HG02642 (cell line): ENCODE data around the gene PCBP3.

Source experiments
- ATAC-seq: cut with Tn5 transposase; IDR thresholded peaks from one replicate; pipeline ENCODE4 v1.9.1; 2021; ENCODE audit warnings: mild to moderate bottlenecking; ENCODE audit not compliant: unreplicated experiment, poor library complexity

The PCBP3 gene

DNA sequence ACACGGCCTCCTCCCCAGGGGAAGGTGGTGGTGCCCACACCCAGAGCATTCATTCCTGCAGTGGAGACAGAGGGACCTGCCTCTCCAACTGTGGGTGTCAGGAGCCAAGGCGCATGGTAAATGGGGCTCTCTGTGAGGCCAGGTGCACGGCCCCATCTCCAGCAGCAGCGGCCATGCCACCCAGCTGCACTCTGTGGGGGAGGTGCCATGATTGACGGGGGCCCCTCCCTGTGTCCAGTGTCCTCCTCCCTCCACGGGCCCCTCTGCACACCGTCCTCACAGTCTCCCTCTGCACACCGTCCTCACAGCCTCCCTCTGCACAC is 254.5 kb downstream of the PCBP3 start:
- ATAC-seq, result no peak

DNA sequence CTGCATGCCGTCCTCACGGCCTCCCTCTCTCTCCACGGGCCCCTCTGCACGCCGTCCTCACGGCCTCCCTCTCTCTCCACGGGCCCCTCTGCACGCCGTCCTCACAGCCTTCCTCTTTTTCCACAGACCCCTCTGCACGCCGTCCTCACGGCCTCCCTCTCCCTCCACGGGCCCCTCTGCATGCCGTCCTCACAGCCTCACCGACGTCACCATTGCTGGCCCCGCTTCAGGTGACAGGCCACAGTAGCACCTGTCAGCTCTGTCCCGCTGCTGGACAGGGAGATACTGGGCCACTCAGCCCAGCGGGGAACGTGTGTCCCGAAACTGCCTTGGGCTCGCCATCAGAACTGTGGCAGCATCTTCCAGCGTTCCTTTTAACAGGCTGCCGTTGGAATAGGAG is 255.3 kb downstream of the PCBP3 start:
- ATAC-seq, result no peak

DNA sequence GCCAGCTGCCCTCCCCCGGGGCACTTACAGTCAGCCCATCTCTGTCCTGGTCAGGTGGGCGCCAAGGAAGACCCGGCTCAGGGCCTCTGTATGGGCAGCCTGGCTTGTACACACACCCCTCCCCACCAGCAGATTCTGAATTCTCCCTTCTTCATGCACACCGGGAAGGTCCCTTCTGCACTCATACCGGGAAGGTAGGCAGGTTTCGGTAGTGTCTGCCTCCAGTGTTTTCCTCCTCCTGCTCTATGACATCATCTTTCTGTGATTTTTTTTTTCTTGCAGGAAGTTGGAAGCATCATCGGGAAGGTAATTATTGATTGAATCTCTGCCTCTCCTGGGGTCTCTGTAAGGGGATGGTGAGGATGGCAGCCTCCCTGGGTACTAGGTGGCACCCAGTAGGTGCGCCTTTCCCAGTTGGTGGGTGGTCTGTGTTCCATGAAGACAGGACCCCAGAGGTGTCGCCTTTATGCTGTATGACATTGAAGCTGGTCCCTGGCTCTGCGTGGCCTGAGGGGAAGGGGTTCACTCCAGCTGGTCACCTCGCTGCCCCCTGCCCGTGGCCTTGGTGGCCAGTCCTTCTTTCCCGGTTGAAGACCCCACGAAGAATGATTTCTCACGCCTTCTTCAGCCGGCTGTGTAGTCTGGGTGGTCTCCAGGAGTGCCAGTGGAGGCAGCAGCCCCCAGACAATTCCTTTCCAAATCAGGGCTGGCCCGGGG is 255.9 kb downstream of the PCBP3 start:
- no peak for ATAC-seq

DNA sequence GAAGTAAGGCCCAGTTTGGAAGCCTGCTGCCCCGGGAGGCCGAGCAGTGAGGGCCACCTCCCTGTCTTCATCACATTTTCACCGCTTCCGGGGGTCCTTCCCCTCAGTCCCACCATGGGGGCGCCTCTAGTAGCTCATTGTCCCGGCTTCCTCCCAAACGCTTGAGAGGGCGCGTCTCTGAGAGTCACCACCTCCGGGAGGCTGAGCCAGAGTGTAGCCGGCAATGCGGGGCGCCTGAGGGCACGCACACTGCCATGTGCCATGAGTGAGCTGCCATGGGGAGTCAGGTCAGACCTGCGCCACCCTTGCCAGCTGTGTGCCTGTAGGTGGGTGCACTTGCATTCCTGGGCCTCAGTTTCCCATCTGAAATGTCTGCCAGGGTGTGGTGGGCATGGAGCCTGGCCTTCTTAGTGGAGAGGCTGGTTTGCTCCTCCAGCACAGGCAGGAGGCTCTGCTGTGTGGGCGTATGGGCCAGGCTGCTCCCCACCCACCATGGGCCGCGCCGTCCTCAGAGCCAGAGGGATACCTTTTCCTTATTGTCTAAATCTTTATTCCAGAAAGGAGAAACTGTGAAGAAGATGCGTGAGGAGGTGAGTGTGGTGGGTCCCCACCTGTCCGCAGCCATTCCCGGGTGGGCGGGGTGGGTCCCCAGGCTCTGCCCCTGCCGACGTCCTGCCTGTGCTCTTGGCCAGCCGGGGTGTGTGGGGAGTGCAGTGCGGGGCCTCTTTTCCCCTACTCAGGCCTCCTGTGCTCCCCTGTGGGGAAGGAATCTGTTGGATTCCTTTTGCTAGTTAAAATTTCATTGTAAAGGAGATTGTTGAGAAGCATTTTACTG is 256.7 kb downstream of the PCBP3 start:
- no peak for ATAC-seq

DNA sequence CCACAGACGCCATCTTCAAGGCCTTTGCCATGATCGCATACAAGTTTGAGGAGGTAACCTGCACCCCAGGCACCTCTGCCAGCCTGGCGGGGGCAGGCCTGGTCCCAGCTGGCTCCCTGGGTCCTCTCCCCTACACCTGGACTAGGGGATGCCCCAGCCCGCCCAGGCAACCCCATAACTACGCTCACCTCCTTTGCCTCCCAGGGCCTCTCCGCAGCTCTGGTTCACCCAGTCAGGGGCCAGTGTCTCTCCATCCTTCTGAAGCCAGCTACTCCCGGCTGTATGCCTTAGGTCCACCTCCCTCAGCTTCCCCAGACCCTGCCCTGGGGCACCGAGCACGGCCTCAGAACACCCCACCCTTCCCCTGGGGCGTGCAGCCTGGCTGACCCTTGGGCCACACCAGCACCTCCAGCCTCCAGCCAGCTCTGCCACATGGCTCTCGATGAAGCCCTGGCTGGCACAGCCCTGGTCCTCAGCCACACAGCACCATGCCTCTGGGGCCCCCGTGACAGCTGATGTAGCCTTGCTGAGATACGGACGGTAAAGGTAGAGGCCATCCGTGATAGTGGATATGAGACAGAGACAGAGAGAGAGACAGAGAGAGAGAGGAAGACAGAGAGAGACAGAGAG is 257.7 kb downstream of the PCBP3 start:
- ATAC-seq, result no peak

DNA sequence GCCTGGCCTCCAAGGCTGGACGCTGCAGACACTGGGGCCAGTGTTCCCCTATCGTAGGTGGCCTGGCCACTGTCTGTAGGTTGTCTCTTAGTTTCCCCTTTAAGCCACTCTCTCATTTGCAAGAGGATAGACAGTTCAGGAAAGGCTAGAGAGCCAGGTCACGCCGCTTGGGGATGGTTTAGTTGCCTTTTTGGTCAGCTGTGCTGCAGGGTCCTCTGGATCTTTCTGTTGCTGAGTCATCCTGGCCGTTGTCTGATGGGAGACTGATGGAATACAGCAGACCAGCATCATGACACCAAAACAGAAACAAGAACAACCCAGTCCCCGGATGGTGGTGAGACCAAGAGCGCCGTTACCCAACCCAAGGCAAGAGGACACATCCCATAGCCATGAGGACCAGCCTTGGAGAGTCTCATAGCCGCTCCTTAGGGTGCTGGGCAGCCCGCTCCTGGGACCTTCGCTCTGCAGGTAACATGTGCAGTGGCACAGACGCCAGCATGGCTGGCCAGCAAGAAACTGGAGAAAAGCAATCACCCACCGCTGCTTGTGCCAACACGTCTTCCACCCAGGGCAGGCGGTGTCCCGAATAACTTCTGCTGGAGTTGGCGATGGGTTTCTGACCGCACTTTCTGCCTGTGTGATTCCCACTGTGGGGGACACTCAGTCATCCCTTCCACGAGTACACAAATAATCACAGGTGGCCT is 258.9 kb downstream of the PCBP3 start:
- ATAC-seq, result no peak

DNA sequence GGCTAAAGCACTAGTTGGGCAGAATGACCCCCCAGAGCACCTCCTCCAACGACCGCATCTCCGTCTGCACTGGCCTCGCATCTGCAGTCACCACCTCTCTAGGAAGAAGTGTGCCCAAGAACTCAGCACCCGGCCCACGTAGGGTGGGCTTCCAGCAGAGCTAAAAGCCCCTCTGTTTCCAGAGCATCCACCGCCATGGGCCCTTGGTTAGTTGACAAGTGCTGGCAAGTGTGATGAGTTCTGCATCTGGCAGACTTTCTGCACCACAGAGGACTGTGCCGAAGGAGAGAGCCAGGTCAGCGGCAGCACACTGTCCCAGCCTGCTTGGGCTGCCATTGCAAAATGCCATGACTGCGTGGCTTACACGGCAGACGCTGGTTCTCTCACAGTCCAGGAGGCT is 261.7 kb downstream of the PCBP3 start:
- no peak for ATAC-seq

DNA sequence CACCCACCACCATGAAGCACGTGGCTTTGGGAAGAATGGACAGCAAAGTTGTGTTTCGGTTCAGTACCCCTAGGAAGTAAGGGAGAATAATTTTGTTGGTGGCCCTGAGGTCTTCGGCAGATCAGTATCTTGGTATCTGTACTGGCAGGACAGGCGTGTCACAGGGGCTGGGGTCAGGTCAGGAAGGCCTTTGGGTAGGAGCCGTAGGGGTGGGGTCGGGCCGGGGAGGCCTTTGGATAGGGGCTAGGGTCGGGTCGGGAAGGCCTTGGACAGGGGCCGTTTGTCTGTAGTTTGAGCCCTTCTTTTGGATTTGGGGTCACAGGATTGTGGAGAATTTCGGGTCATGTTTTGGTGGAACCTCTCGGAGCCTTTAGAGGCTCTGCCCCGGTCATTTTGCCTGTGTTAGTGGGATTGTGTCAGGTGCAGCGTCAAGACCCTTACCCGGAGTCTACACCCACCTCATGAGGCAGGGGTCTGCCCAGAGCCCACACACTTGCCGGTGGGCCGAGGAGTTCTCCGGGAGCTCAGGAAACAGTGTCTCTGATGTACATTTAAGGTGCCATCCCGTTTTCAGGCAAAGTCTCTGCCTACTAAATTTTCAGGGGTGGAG is 262.8 kb downstream of the PCBP3 start:
- ATAC-seq, result no peak

DNA sequence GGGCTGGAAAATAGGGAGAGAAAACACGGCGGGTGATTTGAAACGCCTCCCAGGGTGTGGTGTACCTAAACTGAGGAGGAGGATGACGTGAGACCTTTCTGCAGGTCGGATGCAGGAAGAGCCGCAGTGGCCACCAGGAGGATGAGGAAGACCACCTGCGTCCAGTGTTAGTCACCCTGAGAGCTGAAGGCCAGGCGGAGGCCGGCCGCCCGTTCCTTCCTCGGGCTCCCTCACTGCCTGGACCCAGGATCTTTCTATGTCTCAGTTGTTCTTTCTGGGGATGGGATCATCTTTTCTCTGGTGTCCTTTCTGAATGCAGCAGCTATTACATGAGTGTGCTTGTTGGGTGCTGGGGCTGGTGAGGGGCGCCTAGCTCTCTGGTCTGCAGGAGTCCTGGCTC is 263.3 kb downstream of the PCBP3 start:
- ATAC-seq, result no peak

DNA sequence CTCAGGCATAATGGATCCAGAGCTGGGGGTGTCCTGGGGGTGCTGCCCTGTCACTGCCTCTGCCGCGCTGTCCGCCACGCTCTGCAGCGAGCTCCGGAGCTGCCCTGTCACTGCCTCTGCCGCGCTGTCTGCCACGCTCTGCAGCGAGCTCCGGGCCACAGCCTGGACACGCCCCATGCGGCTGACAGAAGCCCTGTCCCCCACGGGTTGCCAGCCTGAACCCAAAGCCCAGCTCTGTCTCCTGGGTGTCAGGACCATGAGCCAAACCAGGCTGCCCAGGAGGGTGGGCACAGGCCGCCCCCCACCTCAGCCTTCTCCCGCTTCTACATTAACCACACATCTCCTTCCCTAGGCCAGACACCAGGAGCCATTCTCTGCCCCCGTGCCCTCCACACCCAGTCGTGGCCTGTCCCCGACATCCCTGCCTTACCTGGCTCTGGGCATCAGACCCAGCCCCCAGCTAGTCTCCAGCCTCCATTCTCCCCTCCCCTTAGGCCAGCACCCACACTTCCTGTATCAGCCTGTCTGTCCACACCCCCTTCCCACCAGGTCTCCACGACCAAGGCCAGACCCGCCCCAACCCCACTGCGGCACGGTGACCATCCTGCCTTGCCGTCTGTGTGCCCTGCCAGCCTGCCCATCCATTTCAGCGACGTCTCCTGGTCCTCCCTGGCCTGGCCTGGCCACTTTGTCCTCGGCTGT is 265.2 kb downstream of the PCBP3 start:
- no peak for ATAC-seq

DNA sequence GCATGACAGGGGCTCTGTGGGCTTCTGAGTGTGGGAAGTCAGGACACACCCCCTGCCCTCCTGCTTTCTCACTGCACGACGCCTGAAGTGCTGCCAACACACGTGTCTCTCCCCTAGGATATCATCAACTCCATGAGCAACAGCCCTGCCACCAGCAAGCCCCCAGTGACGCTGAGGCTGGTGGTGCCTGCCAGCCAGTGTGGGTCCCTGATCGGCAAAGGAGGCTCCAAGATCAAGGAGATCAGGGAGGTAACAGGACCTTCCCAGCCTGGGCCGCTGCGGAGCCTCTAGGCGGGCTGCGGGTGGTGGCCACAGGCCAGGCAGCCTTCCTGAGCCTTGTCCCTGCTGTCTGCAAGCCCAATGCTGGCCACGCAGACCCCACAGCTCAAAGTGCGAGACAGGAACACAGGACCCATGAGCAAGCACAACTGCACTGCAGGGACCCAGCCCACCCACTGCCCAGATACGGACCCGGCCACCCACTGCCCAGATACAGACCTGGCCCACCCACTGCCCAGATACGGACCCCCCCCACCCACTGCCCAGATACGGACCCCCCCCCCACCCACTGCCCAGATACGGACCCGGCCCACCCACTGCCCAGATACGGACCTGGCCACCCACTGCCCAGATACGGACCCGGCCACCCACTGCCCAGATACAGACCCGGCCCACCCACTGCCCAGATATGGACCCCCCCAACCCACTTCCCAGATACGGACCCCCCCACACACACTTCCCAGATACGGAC is 265.9 kb downstream of the PCBP3 start:
- ATAC-seq, result no peak

DNA sequence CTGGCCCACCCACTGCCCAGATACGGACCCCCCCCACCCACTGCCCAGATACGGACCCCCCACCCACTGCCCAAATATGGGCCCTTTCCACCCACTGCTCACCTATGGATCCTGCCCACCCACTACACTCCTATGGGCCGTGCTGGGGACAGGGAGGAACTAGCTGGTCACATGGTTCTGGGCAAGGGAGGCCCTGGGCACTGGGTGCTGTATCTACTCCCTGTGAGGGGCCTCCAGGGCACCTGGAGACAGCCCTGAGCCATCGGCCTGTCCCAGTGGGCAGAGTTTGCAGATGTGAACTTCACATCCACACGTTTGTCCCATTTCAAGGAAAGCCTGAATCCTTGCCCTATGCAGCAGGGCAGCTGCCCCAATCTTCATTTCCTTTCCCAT is 266.6 kb downstream of the PCBP3 start:
- ATAC-seq, result no peak

DNA sequence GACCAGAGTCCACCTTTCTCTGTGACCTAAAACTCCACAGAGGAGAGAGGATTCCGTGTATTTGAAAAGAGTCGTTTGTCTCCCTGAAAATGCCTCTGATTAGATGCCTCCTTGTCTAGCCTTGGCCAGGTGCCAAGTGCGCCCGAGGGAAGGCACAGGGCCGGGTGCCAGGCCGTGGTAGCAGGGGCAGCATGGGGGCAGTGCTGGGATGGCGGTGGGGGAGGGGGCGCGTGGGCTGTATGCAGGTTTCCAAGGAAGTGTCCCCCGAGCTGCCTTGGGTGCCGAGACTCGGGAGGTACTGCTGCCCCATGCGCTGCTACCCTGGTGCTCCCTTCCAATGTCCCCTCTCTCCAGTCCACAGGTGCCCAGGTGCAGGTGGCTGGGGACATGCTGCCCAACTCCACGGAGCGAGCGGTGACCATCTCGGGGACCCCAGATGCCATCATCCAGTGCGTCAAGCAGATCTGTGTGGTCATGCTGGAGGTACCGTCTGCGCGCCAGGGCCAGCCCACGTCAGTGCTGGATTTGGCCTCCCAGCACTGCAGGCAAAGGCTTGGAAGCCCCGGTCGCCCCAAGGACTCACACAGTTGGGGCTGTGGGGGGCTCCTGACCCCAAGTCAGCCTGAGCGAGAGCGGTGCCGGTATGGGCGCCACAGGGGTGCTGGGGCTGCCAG is 267.2 kb downstream of the PCBP3 start:
- no peak for ATAC-seq

DNA sequence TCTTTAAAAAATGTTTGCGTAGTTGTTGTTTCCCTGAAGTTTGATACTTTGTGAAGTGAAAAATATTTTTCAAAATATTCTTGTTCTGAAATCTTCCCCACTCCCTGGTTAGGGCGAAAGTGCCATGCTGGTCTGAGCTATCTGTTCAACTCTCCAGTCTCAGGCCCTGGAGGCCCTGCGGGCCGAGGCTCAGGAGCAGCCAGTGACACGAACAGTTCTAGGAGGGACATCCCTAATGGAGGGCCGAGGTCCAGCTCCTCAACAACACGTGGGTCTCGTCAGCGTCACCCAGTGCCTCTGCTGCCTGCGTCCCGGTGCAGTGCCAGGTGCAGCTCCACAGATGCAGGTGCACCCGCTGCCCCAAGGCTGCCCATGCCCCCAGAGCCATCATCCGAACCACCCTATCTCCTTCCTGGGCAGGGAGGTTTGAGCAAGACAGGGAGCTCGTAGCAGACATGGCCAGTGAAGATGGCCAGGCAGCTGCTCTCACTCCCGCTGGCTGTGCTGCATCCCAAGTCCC is 268.3 kb downstream of the PCBP3 start:
- ATAC-seq, result no peak

DNA sequence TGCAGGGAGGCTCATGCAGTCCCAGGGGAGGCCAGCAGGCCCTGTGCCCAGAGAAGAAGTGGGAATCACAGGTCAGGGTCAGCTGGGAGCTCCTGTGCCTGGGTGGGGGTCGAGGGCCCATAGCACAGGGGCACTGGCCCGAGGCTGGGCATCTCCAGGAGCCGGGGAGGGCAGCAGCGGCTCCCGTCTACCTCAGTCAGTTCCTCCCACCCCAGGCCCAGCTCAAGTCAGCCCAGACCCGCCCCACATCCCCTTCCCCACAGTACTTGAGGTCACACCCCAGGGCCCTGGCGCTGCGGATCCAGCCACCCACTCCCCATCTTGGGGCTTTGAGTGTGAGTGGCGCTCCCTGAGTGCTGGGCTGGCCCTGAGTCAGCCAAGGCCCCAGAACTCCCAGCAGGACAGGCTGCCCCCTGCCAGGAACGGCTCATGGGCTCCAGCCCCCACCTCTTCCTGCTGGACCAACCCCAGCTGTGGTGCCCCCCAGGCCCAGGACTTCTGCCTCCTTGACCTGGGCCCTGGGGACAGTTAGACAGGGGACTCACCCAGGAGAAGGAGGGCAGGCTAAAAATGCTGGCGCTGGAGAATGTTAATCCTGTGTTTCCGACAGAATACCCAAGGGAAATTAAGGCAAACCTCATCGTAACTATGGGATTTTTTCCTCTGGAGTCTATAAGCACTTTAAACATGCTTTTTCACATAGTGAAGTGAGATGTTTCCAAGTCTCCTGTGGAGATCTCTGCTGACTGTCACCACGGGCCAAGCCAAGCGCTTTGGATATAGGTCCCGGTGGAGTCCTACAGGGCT is 269.3 kb downstream of the PCBP3 start:
- ATAC-seq, result no peak

DNA sequence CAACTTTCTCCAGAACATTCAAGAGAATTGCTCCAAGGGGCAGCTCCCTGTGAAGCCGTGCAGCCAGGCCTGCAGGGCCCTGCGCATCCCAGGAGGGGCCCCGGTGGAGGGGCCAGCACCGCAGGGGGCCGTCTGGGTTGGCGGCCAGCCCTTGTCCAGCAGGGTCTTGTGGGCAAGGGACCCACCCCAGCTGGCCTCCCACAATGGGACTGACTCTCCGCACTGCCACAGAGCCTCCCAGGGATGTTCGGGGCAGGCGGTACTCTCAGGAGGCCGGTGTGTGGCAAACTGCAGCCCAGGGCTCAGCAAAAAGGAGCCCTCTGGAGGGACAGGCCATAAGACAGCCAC is 269.9 kb downstream of the PCBP3 start:
- no peak for ATAC-seq

DNA sequence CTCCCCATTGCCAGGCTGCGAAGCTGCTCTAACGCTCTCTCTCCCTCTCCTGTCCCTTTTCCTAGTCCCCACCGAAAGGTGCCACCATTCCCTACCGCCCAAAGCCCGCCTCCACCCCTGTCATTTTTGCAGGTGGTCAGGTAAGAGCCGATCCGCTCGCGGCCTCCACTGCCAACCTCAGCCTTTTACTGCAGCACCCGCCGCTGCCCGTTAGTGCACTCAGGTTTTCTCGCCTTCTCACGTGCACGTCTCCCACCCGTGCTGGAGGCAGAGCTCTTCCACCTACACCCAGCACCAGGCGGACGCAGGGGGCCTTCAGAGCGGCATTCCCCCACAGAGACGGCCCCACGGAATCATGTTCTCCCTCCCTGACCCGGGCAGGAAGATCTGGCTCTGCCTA is 270.4 kb downstream of the PCBP3 start:
- ATAC-seq, result no peak

DNA sequence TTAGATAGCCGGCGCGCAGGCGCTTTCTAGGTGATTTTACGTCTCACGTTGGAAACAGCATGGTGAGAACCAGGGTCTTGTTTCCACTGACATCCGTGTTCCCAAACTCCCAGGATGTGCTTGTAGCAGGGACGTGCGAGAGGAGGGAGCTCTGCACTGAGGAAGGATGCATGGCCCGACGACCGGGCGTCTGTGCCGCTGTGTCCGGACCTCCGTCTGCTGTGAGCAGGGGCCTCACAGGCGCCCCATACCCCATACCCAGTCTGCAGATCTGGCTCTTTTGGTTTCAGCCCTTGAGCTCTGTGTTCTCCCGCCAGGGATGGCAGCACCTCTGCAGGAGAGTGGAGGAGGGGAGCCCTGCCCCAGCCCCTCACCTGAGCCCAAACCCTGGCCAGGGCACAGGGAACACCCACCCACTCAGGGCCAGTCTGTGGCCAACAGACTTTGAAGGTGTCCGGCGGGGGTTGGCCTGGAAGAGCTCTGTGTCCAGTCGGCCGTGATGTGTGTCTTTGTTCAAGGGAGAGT is 270.9 kb downstream of the PCBP3 start:
- no peak for ATAC-seq
